NCI-H460 (cell line): ENCODE measurements around the gene AURKAIP1. TPM values are rescaled to one million over a fixed set of nuclear protein-coding genes. Genes with fewer than 3 reads are reported as not detected.
A peak's percentile ranks its signal among the peaks of the same experiment; 100 is the strongest.
"Not testable (repeated sequence)": the region's sequence is repeated elsewhere in the genome, so short reads cannot be mapped to it uniquely, and the experiment has no call there.

ENCODE experiments used
- DNase-seq: peaks from one replicate; pipeline ENCODE4 v3.0.0-alpha.2; 2016; ENCODE audit warnings: low read depth; ENCODE audit errors: extremely low read depth
- polyA plus RNA-seq: library from polyadenylated mRNA; depleted of rRNA; stranded (reverse); fragments of >200 nt; gene quantifications from 2 replicates; pipeline ENCODE4 v1.2.3, GENCODE V29; 2014; cell fraction: nucleus; rRNA removed
- total RNA-seq: library from RNA; depleted of rRNA; stranded (reverse); fragments of >200 nt; shearing (Covaris generic); gene quantifications from 2 replicates; pipeline ENCODE4 v1.2.3, GENCODE V29; 2014; rRNA removed

AURKAIP1 gene
- total RNA-seq = 103 and 128 TPM in 2 replicates
- polyA plus RNA-seq = 240 and 275 TPM in 2 replicates

GRCh38 chr1:1374929-1375662, at the start of gene AURKAIP1:
Gene AURKAIP1, minus strand, starts transcription at chr1:1375207. Its CDS starts 451 bp downstream, at chr1:1374756.
- peak; percentile 98 for DNase-seq

- DNase-seq = no peak
Observed at GRCh38 chr1:1424707-1425106, 49.7 kb upstream of the AURKAIP1 start.

GRCh38 chr1:1423245-1423597, 48.2 kb upstream of the AURKAIP1 start:
- no peak for DNase-seq

- DNase-seq = no peak
Observed at GRCh38 chr1:1422465-1423244, 47.6 kb upstream of the AURKAIP1 start.

GRCh38 chr1:1421907-1422464, 47.0 kb upstream of the AURKAIP1 start:
- DNase-seq = no peak

- no peak for DNase-seq
Observed at GRCh38 chr1:1421147-1421906, 46.3 kb upstream of the AURKAIP1 start, which contains the start of gene ANKRD65. Gene ANKRD65, minus strand, starts transcription at chr1:1421276. Its CDS starts 271 bp downstream, at chr1:1421005.

- DNase-seq = no peak
Observed at GRCh38 chr1:1420654-1421141, 45.7 kb upstream of the AURKAIP1 start.

GRCh38 chr1:1419813-1420653, 45.0 kb upstream of the AURKAIP1 start:
- DNase-seq = no peak

- DNase-seq = no peak
Observed at GRCh38 chr1:1419363-1419812, 44.4 kb upstream of the AURKAIP1 start.

GRCh38 chr1:1418464-1419362, 43.7 kb upstream of the AURKAIP1 start:
- no peak for DNase-seq

GRCh38 chr1:1417825-1418463, 42.9 kb upstream of the AURKAIP1 start:
- not testable (repeated sequence) for DNase-seq

- DNase-seq = not testable (repeated sequence)
Observed at GRCh38 chr1:1417396-1417795, 42.4 kb upstream of the AURKAIP1 start.

GRCh38 chr1:1415751-1416150, 40.7 kb upstream of the AURKAIP1 start:
- DNase-seq = no peak

GRCh38 chr1:1412311-1412902, 37.4 kb upstream of the AURKAIP1 start:
- DNase-seq = not testable (repeated sequence)

- no peak for DNase-seq
Observed at GRCh38 chr1:1411626-1412025, 36.6 kb upstream of the AURKAIP1 start.

GRCh38 chr1:1410238-1410637, 35.2 kb upstream of the AURKAIP1 start:
- DNase-seq = not testable (repeated sequence)

GRCh38 chr1:1407636-1408318, 32.8 kb upstream of the AURKAIP1 start:
- DNase-seq = no peak
